ENCODE measurements around the gene TASP1.

Gene TASP1

DNA sequence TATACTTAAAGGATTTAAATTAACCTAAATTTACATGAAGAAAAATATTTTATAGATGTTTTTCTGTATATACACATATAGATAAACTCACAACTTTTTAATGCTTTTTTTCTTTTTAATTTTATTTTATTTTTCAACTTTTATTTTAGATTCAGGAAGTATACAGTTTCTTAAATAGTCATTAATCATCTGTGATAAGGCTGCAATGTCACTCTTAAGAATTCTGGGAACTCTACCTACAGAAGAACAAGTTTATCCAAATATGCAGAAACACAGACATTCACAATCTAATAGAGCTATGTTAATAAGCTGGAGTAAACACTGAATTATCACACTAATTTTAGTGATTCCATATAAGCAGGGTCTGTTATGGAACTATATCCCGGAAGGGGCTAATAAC lies 181.2 kb downstream of the TASP1 start:
- DNase-seq (ENCODE audit: low read depth, low spot score) = no peak
- Histone ChIP-seq H3K36me3 (ENCODE audit: insufficient read depth, insufficient read length, low read length) (no peaks in the 10 kb centered on the region), H3K4me3 (ENCODE audit: insufficient read length, low read depth) (no peak overlapping the region), H3K4me1 (ENCODE audit: insufficient read depth, insufficient read length) (no peaks in the 10 kb centered on the region), H3K27me3 (ENCODE audit: insufficient read depth, insufficient read length) (no peaks in the 10 kb centered on the region), H3K9me3 (ENCODE audit: insufficient read depth, low read length) (no peaks in the 10 kb centered on the region), H3K9ac (ENCODE audit: insufficient read length, low read depth) (no peak overlapping the region)
- no peak for TF ChIP-seq SUZ12 (IDR thresholded peaks at IDR 0.05; ENCODE audit: extremely low read depth, insufficient read depth, insufficient read length)
- no peak for TF ChIP-seq YY1 (IDR thresholded peaks at IDR 0.05; ENCODE audit: insufficient read depth, insufficient read length)
- TF ChIP-seq ZNF274 (IDR thresholded peaks at IDR 0.05; ENCODE audit: low read depth, low read length) = no peak

DNA sequence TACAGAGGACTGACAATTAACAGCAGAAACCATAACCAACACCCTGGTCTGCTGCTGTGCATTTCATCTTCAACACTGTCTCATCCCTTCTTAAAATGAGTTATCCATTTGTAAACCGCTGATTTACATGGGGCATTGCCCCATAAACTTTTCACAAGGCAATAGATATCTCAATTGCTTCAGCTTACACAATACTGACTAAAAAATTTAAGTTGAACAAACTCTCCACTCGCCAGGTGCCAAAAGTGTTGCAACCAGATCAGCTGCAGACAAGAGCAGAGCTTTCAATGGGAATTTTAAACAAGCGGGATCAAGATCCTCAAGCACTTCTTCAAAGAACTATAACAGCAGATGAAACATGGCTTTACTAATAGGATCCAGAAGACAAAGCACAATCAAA lies 183.0 kb downstream of the TASP1 start:
- Histone ChIP-seq H3K27me3 (ENCODE audit: insufficient read depth, insufficient read length) (no peaks in the 10 kb centered on the region), H3K9ac (ENCODE audit: insufficient read length, low read depth) (no peak overlapping the region), H3K4me1 (ENCODE audit: insufficient read depth, insufficient read length) (no peaks in the 10 kb centered on the region), H3K36me3 (ENCODE audit: insufficient read depth, insufficient read length, low read length) (no peaks in the 10 kb centered on the region), H3K9me3 (ENCODE audit: insufficient read depth, low read length) (no peaks in the 10 kb centered on the region), H3K4me3 (ENCODE audit: insufficient read length, low read depth) (no peak overlapping the region)
- TF ChIP-seq YY1 (IDR thresholded peaks at IDR 0.05; ENCODE audit: insufficient read depth, insufficient read length) = no peak
- no peak for TF ChIP-seq SUZ12 (IDR thresholded peaks at IDR 0.05; ENCODE audit: extremely low read depth, insufficient read depth, insufficient read length)
- no peak for TF ChIP-seq ZNF274 (IDR thresholded peaks at IDR 0.05; ENCODE audit: low read depth, low read length)
- no peak for DNase-seq (ENCODE audit: low read depth, low spot score)

DNA sequence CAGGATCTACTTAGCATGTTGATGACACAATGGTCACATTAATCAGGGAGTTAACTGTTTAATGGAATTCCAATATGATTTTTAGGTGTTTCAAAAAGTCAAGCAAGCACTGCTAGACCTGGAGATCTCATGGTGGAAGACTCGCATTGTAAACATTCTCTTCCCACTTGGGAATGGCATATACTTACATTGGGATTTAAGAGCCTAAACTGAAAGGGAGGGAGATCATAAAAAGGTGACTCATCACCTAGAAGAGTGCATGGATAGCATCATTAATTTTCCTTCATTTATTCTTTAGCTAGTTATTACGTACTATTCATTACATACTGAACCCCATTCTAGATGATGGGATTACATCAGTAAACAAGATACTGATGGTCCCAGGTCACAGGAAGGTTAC lies 185.4 kb downstream of the TASP1 start:
- no peak overlapping the region for H3K9ac ChIP-seq (ENCODE audit: insufficient read length, low read depth)

DNA sequence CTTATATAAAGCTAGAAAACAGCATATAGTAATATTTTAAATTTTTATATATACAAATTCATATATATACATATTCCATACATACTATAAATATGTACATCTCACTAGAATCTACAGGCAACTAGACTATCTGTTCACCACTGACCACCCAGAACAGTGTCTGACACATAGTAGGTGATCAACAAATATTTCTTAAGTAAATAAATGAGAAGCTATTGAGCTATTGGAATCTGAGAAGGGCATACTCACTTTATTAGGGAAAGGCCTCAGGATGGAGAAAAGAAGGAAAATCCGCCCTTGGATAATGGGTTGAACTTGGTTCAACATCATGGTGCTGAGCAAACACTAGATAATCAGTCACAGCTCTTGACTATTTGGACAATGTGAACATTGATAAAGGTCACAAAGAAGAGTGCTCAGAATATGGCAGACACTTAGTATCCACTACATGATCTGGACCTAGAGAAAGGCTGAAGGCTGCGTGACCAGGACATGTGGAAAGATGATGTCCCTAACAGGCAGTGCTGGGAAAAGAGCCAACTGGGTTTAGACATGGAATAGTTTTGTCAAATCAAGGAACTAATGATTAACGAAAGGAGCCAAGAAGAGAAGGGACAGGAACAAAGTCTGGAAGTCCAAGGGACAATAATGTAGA lies 186.1 kb downstream of the TASP1 start:
- Histone ChIP-seq H3K4me1 (ENCODE audit: insufficient read depth, insufficient read length) (no peaks in the 10 kb centered on the region), H3K27me3 (ENCODE audit: insufficient read depth, insufficient read length) (no peaks in the 10 kb centered on the region)
- no peak for TF ChIP-seq ZNF274 (IDR thresholded peaks at IDR 0.05; ENCODE audit: low read depth, low read length)
- TF ChIP-seq SUZ12 (IDR thresholded peaks at IDR 0.05; ENCODE audit: extremely low read depth, insufficient read depth, insufficient read length) = no peak
- TF ChIP-seq YY1 (IDR thresholded peaks at IDR 0.05; ENCODE audit: insufficient read depth, insufficient read length) = no peak

More for the DNA sequence above, 185.4 kb downstream of the TASP1 start:
- H3K27me3 ChIP-seq (ENCODE audit: insufficient read depth, insufficient read length) = no peaks in the 10 kb centered on the region
- H3K4me3 ChIP-seq (ENCODE audit: insufficient read length, low read depth) = no peak overlapping the region
- H3K4me1 ChIP-seq (ENCODE audit: insufficient read depth, insufficient read length) = no peaks in the 10 kb centered on the region
- no peak for DNase-seq (ENCODE audit: low read depth, low spot score)
- H3K9me3 ChIP-seq (ENCODE audit: insufficient read depth, low read length) = no peaks in the 10 kb centered on the region
- no peaks in the 10 kb centered on the region for H3K36me3 ChIP-seq (ENCODE audit: insufficient read depth, insufficient read length, low read length)
- no peak for TF ChIP-seq ZNF274 (IDR thresholded peaks at IDR 0.05; ENCODE audit: low read depth, low read length)
- no peak for TF ChIP-seq YY1 (IDR thresholded peaks at IDR 0.05; ENCODE audit: insufficient read depth, insufficient read length)
- no peak for TF ChIP-seq SUZ12 (IDR thresholded peaks at IDR 0.05; ENCODE audit: extremely low read depth, insufficient read depth, insufficient read length)

DNA sequence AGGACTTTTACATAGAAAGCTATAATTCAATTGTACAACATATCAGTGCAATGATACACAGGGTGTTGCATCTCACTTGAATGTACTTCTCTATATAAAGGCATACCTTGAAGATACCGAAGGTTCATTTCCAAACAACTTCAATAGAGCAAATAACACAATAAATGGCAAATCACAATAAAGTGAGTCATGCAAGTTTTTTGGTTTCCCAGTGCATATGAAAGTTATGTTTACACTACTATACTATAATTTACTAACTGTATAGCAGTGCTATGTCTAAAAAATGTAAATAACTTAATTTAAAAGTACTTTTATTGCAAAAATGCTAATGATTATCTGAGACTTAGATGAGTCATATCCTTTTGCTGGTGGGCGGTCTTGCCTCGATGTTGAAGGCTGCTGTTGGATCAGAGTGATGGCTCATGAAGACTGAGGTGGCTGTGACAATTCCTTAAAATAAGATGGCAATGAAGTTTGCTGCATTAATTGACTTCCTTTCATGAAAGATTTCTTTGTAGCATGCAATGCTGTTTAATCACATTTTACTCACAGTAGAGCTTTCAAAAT lies 188.8 kb downstream of the TASP1 start:
- DNase-seq (ENCODE audit: low read depth, low spot score) = no peak
- no peak overlapping the region for H3K9ac ChIP-seq (ENCODE audit: insufficient read length, low read depth)
- TF ChIP-seq ZNF274 (IDR thresholded peaks at IDR 0.05; ENCODE audit: low read depth, low read length) = no peak
- TF ChIP-seq YY1 (IDR thresholded peaks at IDR 0.05; ENCODE audit: insufficient read depth, insufficient read length) = no peak
- no peak for TF ChIP-seq SUZ12 (IDR thresholded peaks at IDR 0.05; ENCODE audit: extremely low read depth, insufficient read depth, insufficient read length)
- H3K4me1 ChIP-seq (ENCODE audit: insufficient read depth, insufficient read length) = no peaks in the 10 kb centered on the region
- no peaks in the 10 kb centered on the region for H3K36me3 ChIP-seq (ENCODE audit: insufficient read depth, insufficient read length, low read length)
- no peaks in the 10 kb centered on the region for H3K9me3 ChIP-seq (ENCODE audit: insufficient read depth, low read length)
- H3K27me3 ChIP-seq (ENCODE audit: insufficient read depth, insufficient read length) = no peaks in the 10 kb centered on the region
- no peak overlapping the region for H3K4me3 ChIP-seq (ENCODE audit: insufficient read length, low read depth)

More for the DNA sequence above, 186.1 kb downstream of the TASP1 start:
- no peaks in the 10 kb centered on the region for H3K36me3 ChIP-seq (ENCODE audit: insufficient read depth, insufficient read length, low read length)
- H3K9ac ChIP-seq (ENCODE audit: insufficient read length, low read depth) = no peak overlapping the region
- H3K9me3 ChIP-seq (ENCODE audit: insufficient read depth, low read length) = no peaks in the 10 kb centered on the region
- no peak for DNase-seq (ENCODE audit: low read depth, low spot score)
- no peak overlapping the region for H3K4me3 ChIP-seq (ENCODE audit: insufficient read length, low read depth)

DNA sequence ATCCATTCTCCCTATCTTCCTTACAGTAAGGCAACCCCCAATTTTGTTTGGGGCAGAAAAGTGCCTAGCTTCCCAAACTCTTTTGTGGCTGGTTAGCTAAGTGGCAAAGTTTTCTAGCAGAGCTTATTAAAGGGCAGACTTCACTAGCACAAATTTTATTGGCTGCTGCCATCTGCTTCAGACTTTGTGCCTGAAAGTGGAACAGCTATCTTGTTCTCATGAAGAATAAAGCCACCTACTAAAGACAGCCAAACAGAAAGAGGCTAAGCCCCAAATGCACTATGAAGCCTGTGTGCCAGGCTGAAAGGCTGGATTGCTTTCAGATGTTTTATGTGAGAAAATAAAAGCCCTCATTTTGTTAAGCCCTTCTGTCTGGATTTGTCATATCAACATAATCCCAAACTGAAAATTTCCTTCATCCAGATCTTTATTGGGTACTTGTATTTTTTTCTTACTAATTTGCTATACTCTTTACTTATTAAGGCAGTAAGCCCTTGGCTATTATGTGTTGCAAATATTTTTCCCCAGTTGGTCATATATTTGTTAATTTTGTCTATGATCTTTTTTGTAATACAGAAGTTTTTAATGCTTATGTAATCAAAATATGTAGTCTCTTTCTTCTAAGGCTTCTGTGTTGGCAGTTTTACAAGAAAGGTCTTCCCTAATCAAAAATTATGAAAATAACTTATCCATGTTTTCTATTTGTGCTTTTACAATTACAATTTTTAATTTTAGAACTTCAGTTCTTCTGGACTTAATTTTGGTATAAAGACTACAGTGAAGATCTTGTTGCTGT lies 191.1 kb downstream of the TASP1 start:
- DNase-seq (ENCODE audit: low read depth, low spot score) = no peak
- no peaks in the 10 kb centered on the region for H3K4me1 ChIP-seq (ENCODE audit: insufficient read depth, insufficient read length)
- no peak for TF ChIP-seq ZNF274 (IDR thresholded peaks at IDR 0.05; ENCODE audit: low read depth, low read length)
- TF ChIP-seq SUZ12 (IDR thresholded peaks at IDR 0.05; ENCODE audit: extremely low read depth, insufficient read depth, insufficient read length) = no peak
- TF ChIP-seq YY1 (IDR thresholded peaks at IDR 0.05; ENCODE audit: insufficient read depth, insufficient read length) = no peak
- no peaks in the 10 kb centered on the region for H3K9me3 ChIP-seq (ENCODE audit: insufficient read depth, low read length)
- H3K9ac ChIP-seq (ENCODE audit: insufficient read length, low read depth) = no peak overlapping the region
- H3K4me3 ChIP-seq (ENCODE audit: insufficient read length, low read depth) = no peak overlapping the region
- H3K27me3 ChIP-seq (ENCODE audit: insufficient read depth, insufficient read length) = no peaks in the 10 kb centered on the region
- no peaks in the 10 kb centered on the region for H3K36me3 ChIP-seq (ENCODE audit: insufficient read depth, insufficient read length, low read length)

DNA sequence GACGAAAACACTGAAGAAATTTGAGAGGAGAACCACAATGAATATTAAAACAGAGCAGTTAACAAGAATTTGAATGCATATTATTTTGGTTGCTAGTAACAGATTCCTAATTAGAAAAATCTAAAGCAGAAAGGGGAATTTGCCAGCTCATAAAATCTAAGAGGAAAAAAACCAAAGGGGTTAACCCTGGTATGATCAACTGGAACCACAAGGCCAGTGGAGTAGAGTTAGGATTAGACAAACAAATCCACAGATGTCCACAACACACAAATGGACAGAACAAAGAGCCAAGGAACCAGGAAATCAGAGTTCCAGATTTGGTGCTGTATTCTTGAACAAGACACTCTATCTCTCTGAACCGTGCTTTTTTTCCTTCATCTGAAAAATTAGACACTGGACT lies 195.0 kb downstream of the TASP1 start:
- Histone ChIP-seq H3K9me3 (ENCODE audit: insufficient read depth, low read length) (no peaks in the 10 kb centered on the region), H3K27me3 (ENCODE audit: insufficient read depth, insufficient read length) (no peaks in the 10 kb centered on the region), H3K4me3 (ENCODE audit: insufficient read length, low read depth) (no peak overlapping the region), H3K36me3 (ENCODE audit: insufficient read depth, insufficient read length, low read length) (no peaks in the 10 kb centered on the region), H3K4me1 (ENCODE audit: insufficient read depth, insufficient read length) (no peaks in the 10 kb centered on the region), H3K9ac (ENCODE audit: insufficient read length, low read depth) (no peak overlapping the region)
- TF ChIP-seq YY1 (IDR thresholded peaks at IDR 0.05; ENCODE audit: insufficient read depth, insufficient read length) (no peak), ZNF274 (IDR thresholded peaks at IDR 0.05; ENCODE audit: low read depth, low read length) (no peak), SUZ12 (IDR thresholded peaks at IDR 0.05; ENCODE audit: extremely low read depth, insufficient read depth, insufficient read length) (no peak)
- no peak for DNase-seq (ENCODE audit: low read depth, low spot score)

Data from NT2/D1 (cell line).